CMK (cell line): ENCODE results near the gene DCTN2.
"Not testable (repeated sequence)": the region's sequence is repeated elsewhere in the genome, so short reads cannot be mapped to it uniquely, and the experiment has no call there.

ENCODE experiments used
- DNase-seq: peaks from one replicate; pipeline ENCODE4 v3.0.0-alpha.2; 2010; ENCODE audit warnings: low read depth

Gene DCTN2

GRCh38 chr12:57515408-57515933, 31.5 kb downstream of the DCTN2 start:
- no peak for DNase-seq

DNA sequence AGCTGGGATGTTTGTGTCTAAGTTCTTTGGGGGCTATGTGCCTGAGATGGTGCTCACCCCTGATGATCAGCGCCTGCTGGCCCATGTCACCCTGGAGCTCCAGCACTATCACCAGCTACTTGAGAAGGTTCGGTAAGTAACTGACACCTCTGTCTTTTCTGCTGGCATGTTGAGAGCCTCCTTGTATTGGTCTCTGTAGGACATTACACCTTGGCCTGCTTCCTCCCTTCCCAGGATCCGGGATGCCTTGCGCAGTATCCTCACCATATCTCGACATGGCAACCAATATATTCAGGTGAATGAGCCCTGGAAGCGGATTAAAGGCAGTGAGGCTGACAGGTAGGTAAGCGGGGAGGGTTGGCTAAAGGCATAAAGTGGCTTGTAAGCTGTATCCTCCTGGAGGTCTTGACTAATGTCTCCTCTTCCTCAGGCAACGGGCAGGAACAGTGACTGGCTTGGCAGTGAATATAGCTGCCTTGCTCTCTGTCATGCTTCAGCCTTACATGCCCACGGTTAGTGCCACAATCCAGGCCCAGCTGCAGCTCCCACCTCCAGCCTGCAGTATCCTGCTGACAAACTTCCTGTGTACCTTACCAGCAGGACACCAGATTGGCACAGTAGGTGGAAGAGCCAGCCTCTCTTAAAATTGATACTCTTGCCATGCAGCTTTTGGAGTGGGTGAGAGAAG, 32.1 kb downstream of the DCTN2 start:
- no peak for DNase-seq

DNA sequence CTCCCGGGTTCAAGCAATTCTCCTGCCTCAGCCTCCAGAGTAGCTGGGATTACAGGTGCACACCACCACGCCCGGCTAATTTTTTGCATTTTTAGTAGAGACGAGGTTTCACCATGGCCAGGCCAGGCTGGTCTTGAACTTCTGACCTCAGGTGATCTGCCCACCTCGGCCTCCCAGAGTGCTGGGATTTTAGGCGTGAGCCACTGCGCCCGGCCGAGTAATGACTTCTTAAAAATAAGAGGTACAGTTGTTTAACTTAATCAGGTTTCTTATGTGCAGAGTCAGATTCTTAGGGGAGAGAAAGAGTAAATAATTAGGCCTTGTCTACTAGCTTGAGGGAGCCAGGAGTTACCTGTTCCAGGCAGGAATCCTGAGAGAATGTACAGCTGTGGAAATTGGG, 32.7 kb downstream of the DCTN2 start:
- not testable (repeated sequence) for DNase-seq

GRCh38 chr12:57513677-57514076, 33.3 kb downstream of the DCTN2 start:
- not testable (repeated sequence) for DNase-seq

GRCh38 chr12:57513266-57513665, 33.7 kb downstream of the DCTN2 start:
- DNase-seq: no peak

DNA sequence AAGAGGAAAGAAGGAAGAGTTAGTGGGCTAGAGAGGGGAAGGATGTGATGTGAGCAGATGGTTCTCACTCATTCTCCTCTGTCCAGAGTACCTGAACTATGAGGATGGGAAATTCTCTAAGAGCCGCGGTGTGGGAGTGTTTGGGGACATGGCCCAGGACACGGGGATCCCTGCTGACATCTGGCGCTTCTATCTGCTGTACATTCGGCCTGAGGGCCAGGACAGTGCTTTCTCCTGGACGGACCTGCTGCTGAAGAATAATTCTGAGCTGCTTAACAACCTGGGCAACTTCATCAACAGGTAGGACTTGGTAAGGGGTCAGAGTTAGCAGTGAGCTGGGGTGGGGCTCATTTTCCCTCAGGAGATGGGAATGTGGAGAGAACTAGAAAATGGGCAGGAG, 34.3 kb downstream of the DCTN2 start:
- DNase-seq: no peak

DNA sequence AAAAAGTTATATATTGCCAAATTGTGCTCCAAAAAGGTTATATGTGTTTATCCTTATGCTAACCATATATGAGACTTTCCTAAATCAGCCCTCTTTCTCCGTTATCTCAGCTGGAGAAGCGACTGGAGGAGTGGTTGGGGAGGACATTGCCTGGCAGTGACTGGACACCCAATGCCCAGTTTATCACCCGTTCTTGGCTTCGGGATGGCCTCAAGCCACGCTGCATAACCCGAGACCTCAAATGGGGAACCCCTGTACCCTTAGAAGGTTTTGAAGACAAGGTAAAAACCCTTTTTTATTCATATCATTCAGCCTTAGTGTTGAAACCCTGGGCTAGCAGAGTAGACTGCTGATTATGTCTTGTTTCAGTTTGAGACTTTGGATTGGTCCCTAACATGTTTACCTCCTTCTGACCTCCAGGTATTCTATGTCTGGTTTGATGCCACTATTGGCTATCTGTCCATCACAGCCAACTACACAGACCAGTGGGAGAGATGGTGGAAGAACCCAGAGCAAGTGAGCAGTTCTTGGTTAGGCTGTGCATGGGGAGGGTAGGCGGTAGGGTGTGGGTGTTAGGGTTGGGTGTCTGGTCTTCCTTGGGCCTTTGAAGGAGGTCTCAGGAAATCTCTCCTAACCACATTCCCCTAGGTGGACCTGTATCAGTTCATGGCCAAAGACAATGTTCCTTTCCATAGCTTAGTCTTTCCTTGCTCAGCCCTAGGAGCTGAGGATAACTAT, 35.2 kb downstream of the DCTN2 start:
- DNase-seq: no peak

DNA sequence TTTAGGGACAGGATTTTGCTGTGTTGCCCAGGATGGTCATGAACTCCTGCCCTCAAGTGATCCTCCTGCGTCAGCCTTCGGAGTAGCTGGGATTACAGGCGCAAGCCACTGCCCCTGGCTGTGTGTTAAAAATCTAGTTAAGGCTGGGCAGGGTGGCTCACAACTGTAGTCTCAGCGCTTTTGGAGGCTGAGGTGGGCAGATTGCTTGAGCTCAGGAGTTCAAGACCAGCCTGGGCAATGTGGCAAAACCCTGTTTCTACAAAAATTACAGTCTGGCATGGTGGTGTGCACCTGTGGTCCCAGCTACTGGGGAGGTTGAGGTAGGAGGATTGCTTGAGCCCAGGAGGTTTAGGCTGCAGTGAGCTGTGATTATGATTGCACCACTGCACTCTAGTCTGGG, 35.8 kb downstream of the DCTN2 start:
- no peak for DNase-seq

DNA sequence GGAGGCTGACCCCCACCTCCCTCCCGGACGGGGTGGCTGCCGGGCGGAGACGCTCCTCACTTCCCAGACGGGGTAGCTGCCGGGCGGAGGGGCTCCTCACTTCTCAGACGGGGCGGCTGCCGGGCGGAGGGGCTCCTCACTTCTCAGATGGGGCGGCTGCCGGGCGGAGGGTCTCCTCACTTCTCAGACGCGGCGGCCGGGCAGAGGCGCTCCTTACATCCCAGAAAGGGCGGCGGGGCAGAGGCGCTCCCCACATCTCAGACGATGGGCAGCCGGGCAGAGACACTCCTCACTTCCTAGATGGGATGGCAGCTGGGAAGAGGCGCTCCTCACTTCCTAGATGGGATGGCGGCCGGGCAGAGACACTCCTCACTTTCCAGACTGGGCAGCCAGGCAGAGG, 39.2 kb downstream of the DCTN2 start:
- DNase-seq: not testable (repeated sequence)

GRCh38 chr12:57506541-57506940, 40.5 kb downstream of the DCTN2 start:
- DNase-seq: not testable (repeated sequence)

DNA sequence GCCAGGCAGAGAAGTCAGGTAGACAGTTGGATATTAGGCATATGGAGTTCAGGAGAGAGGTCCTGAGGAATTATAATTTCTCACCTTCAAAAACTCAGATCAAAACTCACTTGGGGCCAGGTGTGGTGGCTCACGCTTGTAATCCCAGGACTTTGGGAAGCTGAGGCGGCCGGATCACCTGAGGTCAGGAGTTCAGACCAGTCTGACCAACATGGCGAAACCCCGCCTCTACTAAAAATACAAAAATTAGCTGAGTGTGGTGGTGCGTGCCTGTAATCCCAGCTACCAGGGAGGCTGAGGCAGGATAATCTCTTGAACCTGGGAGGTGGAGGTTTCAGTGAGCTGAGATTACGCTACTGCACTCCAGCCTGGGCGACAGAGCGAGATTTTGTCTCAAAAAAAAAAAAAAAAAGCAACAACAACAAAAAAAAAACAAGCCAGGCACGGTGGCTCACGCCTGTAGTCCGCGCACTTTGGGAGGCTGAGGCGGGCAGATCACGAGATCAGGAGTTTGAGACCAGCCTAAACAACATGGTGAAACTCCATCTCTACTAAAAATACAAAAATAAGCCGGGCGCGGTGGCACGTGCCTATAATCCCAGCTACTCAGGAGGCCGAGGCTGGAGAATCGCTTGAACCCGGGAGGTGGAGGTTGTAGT, 44.6 kb downstream of the DCTN2 start:
- not testable (repeated sequence) for DNase-seq

- no peak for DNase-seq
Observed at GRCh38 chr12:57500213-57500612, 46.8 kb downstream of the DCTN2 start.

- DNase-seq: no peak
Observed at GRCh38 chr12:57498571-57498970, 48.4 kb downstream of the DCTN2 start.

DNA sequence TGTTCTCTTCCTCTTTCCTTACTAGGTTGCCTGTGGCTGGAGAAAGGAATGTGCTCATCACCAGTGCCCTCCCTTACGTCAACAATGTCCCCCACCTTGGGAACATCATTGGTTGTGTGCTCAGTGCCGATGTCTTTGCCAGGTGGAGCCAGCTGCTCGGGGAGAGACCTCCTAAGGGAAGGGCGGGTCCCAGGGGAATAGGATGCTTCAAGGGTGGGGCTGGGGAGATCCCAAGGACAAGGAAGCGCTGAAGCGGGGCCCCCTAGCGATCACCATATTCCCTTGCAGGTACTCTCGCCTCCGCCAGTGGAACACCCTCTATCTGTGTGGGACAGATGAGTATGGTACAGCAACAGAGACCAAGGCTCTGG, 48.9 kb downstream of the DCTN2 start:
- no peak for DNase-seq

DNA sequence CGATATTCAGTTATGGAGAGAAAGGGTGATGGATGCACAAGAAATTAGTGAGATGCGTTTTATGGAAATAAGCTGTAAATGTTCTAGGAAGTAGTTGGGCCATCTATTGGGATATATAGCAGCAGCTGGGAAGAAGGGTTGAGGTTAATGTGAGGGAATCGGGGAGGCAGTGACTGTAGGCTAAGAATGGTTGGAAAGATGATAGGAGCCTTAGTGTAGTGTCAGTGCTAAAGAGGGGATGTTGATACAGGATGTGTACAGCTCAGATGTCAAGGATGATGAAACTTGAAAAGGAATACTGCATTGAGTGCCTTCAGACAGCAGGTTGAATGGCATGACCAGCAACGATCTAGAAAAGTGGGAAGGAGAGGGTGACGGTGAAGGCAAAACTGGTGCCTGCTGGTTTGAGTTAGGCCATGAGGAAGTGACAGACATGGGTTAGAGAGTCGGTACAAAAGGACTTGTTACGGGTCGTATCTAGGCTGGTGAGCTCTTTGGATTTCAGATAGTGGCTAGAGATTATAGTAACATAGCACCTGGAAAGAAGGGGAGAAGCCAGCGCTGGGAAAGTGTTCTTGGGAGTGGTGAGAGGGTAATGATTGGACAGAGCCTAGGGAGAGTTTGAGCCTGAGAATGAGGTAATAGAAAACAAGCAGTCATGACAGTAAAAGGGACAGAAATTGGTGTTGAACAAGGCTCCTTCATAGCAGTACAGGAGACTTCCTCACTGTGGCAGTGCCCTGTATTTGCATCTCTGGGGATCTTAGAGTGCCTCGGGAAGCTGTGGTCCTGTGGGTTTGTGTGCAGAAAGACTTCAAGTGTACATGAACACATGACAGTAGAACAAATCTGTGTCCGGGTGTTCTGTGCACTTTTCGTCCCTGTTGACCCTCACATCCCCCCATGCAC, 49.5 kb downstream of the DCTN2 start:
- DNase-seq: no peak

DNA sequence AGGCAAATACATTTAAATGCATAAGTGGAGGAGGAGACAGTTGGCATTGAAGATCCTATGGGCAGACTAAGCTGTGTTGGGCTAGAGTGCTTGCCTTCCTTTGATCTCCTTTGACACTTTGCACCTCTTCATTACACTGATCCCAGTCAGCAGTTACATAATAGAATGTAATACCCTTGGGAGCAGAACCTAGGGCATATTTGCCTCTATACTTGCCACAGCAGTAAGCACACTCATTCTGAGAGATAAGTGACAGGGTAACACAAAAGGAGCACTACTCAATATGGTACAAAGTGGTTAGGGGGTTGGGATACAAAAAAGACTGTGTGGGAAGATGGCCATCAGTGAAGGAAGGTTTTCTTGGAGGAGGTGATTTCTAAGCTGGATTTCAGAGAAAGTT, 50.2 kb downstream of the DCTN2 start:
- no peak for DNase-seq

- not testable (repeated sequence) for DNase-seq
Observed at GRCh38 chr12:57495051-57495701, 51.8 kb downstream of the DCTN2 start.

DNA sequence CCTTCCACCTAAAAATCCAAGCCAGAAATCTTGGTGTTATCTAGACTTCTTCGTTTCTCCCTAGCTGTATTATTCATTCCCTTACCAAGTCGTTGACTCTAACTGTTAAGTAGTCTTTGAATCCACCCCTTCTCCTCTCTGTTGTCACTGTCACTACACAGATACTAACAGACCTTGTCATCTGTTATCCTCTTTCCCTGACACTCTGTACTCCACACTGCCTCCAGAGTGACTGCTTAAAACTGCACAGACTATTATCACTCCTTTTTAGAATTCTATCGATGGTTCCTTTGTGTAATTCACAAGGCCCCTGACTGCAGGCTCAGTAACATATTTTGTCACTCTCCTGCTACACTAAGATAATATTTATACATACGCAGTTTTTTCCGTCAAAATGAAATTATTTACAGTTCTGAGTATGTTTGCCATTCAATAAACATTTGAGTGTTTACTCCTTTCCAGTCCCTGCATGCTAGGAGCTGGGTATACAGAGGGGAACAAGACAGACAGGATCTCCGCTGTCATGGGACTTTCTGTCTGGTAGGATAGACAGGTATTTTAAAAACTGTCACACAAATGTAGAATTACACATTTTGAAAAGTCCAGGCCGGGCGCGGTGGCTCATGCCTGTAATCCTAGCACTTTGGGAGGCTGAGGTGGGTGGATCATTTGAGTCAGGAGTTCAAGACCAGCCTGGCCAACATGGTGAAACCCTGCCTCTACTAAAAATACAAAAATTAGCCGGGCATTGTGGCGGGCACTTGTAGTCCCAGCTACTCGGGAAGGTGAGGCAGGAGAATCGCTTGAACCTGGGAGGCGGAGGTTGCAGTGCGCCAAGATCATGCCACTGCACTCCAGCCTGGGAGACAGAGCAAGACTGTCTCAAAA, 55.4 kb downstream of the DCTN2 start:
- no peak for DNase-seq

DNA sequence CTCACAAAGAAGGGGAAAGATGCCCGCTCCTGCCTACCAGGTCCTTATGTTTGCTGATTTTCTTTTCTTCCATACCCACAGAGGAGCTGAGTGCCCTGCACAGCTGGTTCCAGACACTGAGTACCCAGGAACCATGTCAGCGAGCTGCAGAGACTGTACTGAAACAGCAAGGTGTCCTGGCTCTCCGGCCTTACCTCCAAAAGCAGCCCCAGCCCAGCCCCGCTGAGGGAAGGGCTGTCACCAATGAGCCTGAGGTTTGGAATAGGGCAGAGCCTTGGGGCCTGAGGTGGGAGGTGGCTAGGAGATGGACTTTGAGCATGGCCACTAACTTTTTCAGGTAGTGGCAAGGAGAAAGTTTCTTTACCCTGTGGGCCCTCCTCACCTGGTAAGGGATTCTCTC, 56.9 kb downstream of the DCTN2 start:
- no peak for DNase-seq

DNA sequence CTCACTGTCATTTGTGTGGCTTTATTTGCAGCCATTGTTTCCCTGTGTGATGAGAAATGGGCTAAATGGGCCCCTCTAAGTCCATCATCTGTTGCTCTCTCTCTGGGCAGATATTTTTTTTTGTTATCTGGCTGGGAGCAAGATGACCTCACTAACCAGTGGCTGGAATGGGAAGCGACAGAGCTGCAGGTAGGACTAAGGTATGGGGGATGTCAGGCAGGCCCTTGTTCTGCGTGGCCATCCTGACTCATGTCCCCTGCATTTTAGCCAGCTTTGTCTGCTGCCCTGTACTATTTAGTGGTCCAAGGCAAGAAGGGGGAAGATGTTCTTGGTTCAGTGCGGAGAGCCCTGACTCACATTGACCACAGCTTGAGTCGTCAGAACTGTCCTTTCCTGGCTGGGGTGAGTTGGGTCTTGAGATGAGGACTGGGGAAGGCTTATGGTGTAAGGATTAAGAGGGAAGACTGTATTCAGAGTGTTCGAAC, 57.8 kb downstream of the DCTN2 start:
- no peak for DNase-seq
